ENCODE data around the gene BDH1.
"Not testable (repeated sequence)": the region's sequence is repeated elsewhere in the genome, so short reads cannot be mapped to it uniquely, and the experiment has no call there.

BDH1 gene, protein sequence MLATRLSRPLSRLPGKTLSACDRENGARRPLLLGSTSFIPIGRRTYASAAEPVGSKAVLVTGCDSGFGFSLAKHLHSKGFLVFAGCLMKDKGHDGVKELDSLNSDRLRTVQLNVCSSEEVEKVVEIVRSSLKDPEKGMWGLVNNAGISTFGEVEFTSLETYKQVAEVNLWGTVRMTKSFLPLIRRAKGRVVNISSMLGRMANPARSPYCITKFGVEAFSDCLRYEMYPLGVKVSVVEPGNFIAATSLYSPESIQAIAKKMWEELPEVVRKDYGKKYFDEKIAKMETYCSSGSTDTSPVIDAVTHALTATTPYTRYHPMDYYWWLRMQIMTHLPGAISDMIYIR

DNA sequence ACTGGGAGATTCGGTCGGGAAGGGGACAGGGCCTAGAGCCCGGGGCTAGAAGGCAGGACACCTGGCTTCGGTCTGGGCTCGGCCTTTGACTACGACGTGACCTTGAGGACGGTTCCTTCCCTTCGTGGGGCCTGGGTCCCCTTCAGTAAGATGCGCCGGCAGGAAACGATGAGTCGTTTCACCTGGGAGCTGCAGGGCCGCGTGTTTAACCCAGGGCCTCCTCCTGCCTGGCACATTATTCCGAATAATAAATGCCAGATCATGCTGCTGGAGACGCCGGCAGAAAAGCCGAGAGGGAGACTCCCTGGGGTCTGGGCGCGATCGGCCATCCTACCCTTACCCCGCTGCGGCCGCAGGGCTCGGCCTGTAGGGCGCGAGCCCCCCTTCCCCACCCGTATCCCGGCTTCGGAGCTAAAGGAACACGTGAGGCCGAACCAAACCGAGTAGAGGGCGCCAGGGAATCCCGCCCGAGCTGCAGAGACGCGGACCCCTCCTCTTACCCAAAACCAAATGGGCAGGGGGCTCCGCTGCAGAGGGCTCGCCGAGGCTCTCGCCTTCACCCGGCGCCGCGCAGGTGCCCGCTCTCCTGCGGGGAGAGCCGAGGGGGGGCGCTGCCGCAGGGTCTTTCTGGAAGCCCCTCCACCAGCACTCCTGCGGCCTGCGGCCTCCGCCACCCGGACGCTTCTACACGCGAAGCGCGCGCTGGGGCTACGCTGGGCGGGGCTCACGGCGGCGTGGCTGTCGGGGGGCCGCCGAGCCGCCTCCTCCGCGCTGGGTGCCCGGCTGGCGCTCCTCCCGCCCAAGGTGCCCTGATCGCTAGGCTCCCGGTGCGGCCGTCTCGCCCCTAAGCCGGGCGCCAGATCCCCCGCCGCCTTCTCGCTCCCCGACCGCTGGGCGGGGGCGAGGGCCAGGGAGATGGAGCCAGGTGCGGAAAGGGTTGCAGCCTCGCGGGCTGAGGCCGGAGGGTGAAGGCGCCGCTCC lies at the start of gene BDH1:
Gene BDH1, minus strand, starts transcription at position 688 of the 981 bp plus-strand sequence. CDS start 9,525 bp downstream, outside the sequence.
- Histone ChIP-seq H3K27ac (ENCODE audit: low read length) (peak within 1 kb of the TSS; percentile 97), H3K79me2 (ENCODE audit: insufficient read depth, low read length) (peaks cover 55% of the 10 kb centered on the region), H3K27me3 (ENCODE audit: insufficient read depth, low read length, poor library complexity) (no peaks in the 10 kb centered on the region), H3K9me3 (ENCODE audit: insufficient read depth, low read length, severe bottlenecking) (no peaks in the 10 kb centered on the region), H3K4me1 (ENCODE audit: insufficient read depth, low read length) (peaks cover 28% of the 10 kb centered on the region), H3K4me2 (ENCODE audit: insufficient read depth, low read length) (peak within 1 kb of the TSS; percentile 74), H3K4me3 (ENCODE audit: low read depth in 1 of 2, low read length in 2 of 2) (peak within 1 kb of the TSS; percentile 68 to 80), H4K20me1 (ENCODE audit: insufficient read depth, low read length) (peaks cover 12% of the 10 kb centered on the region), H2AFZ (ENCODE audit: low read depth, low read length) (peak within 1 kb of the TSS; percentile 83), H3K36me3 (ENCODE audit: insufficient read depth, low read length) (peaks cover 17% of the 10 kb centered on the region), H3K9ac (ENCODE audit: low read depth, low read length) (peak within 1 kb of the TSS; percentile 91)
- TF ChIP-seq EZH2 (IDR thresholded peaks at IDR 0.05; ENCODE audit: borderline replicate concordance, low read depth, low read length, severe bottlenecking), result no peak
- TF ChIP-seq, protein P1, sequence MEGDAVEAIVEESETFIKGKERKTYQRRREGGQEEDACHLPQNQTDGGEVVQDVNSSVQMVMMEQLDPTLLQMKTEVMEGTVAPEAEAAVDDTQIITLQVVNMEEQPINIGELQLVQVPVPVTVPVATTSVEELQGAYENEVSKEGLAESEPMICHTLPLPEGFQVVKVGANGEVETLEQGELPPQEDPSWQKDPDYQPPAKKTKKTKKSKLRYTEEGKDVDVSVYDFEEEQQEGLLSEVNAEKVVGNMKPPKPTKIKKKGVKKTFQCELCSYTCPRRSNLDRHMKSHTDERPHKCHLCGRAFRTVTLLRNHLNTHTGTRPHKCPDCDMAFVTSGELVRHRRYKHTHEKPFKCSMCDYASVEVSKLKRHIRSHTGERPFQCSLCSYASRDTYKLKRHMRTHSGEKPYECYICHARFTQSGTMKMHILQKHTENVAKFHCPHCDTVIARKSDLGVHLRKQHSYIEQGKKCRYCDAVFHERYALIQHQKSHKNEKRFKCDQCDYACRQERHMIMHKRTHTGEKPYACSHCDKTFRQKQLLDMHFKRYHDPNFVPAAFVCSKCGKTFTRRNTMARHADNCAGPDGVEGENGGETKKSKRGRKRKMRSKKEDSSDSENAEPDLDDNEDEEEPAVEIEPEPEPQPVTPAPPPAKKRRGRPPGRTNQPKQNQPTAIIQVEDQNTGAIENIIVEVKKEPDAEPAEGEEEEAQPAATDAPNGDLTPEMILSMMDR (IDR thresholded peaks at IDR 0.05; ENCODE audit: borderline replicate concordance, extremely low read depth, low read length, poor library complexity, severe bottlenecking), result peak; percentile 43
- ATAC-seq (ENCODE audit: insufficient read depth, low read depth) (peak; percentile 58), DNase-seq (peak; percentile 84)

DNA sequence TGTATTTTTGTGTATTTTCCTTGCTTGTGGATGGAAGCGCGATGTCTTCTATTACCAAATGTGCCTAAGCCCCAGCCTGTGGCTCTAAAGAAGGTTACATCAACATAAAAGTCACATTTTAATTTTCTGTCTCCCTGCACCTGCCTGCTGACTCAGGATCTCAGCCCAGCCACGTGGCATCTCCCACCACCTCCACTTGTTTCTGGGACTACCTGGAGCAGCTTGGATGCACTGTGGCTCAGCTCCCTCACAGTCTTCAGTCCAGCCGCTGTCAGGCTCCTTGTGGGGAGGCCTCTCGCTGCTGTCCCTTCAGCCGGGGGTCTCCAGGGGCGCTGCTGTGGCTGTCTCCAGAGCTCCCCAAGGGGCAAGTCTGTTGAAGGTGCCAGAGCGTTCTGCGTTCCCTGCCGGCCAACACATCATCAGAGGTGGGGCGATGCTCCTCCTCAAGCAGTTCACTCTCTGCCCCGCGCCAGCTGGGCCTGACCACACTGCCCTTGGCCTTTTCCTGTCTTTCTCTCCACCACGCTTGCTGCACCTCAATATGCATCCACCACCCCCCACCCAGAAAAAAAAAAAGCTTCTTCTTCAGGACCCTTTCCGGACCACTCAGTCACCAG lies 47.7 kb upstream of the BDH1 start:
- Histone ChIP-seq H4K20me1 (ENCODE audit: insufficient read depth, low read length) (no peaks in the 10 kb centered on the region), H3K9ac (ENCODE audit: low read depth, low read length) (no peak overlapping the region), H3K9me3 (ENCODE audit: insufficient read depth, low read length, severe bottlenecking) (no peaks in the 10 kb centered on the region), H3K79me2 (ENCODE audit: insufficient read depth, low read length) (no peaks in the 10 kb centered on the region), H3K27ac (ENCODE audit: low read length) (no peak overlapping the region), H3K27me3 (ENCODE audit: insufficient read depth, low read length, poor library complexity) (no peaks in the 10 kb centered on the region), H3K4me1 (ENCODE audit: insufficient read depth, low read length) (peaks cover 9% of the 10 kb centered on the region), H3K4me2 (ENCODE audit: insufficient read depth, low read length) (no peak overlapping the region), H2AFZ (ENCODE audit: low read depth, low read length) (no peak overlapping the region), H3K4me3 (ENCODE audit: low read depth in 1 of 2, low read length in 2 of 2) (no peak overlapping the region), H3K36me3 (ENCODE audit: insufficient read depth, low read length) (peaks cover 19% of the 10 kb centered on the region)
- ATAC-seq (ENCODE audit: insufficient read depth, low read depth) (no peak), DNase-seq (no peak)
- TF ChIP-seq, protein P1 (IDR thresholded peaks at IDR 0.05; ENCODE audit: borderline replicate concordance, extremely low read depth, low read length, poor library complexity, severe bottlenecking), result no peak
- no peak for TF ChIP-seq EZH2 (IDR thresholded peaks at IDR 0.05; ENCODE audit: borderline replicate concordance, low read depth, low read length, severe bottlenecking)

DNA sequence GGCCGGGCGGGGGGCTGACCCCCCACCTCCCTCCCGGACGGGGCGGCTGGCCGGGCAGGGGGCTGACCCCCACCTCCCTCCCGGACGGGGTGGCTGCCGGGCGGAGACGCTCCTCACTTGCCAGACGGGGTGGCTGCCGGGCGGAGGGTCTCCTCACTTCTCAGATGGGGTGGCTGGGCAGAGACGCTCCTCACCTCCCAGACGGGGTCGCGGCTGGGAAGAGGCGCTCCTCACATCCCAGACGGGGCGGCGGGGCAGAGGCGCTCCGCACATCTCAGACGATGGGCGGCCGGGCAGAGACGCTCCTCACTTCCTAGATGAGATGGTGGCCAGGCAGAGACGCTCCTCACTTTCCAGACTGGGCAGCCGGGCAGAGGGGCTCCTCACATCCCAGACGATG lies 46.6 kb upstream of the BDH1 start:
- not testable (repeated sequence) for H3K4me3 ChIP-seq (ENCODE audit: low read depth in 1 of 2, low read length in 2 of 2); H3K79me2 ChIP-seq (ENCODE audit: insufficient read depth, low read length); H3K27ac ChIP-seq (ENCODE audit: low read length); ATAC-seq (ENCODE audit: insufficient read depth, low read depth); H4K20me1 ChIP-seq (ENCODE audit: insufficient read depth, low read length); H3K36me3 ChIP-seq (ENCODE audit: insufficient read depth, low read length); H2AFZ ChIP-seq (ENCODE audit: low read depth, low read length); H3K9me3 ChIP-seq (ENCODE audit: insufficient read depth, low read length, severe bottlenecking); DNase-seq; H3K4me2 ChIP-seq (ENCODE audit: insufficient read depth, low read length); H3K4me1 ChIP-seq (ENCODE audit: insufficient read depth, low read length); H3K27me3 ChIP-seq (ENCODE audit: insufficient read depth, low read length, poor library complexity); H3K9ac ChIP-seq (ENCODE audit: low read depth, low read length)

DNA sequence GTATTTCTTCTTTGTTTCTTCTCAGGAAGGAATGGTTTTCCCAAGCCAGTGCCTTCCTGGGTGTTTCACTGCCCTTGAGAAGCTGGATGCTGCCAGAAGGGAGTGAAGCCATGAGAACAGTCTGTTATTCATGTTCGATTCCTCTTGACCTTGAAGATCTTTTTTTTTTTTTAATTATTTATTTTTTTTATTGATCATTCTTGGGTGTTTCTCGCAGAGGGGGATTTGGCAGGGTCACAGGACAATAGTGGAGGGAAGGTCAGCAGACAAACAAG lies 45.7 kb upstream of the BDH1 start:
- H3K9me3 ChIP-seq (ENCODE audit: insufficient read depth, low read length, severe bottlenecking); H2AFZ ChIP-seq (ENCODE audit: low read depth, low read length); H3K27ac ChIP-seq (ENCODE audit: low read length); H3K9ac ChIP-seq (ENCODE audit: low read depth, low read length); H3K79me2 ChIP-seq (ENCODE audit: insufficient read depth, low read length); ATAC-seq (ENCODE audit: insufficient read depth, low read depth); H3K4me3 ChIP-seq (ENCODE audit: low read depth in 1 of 2, low read length in 2 of 2); H3K4me2 ChIP-seq (ENCODE audit: insufficient read depth, low read length); DNase-seq; H4K20me1 ChIP-seq (ENCODE audit: insufficient read depth, low read length); H3K36me3 ChIP-seq (ENCODE audit: insufficient read depth, low read length); H3K4me1 ChIP-seq (ENCODE audit: insufficient read depth, low read length); H3K27me3 ChIP-seq (ENCODE audit: insufficient read depth, low read length, poor library complexity): not testable (repeated sequence)

Measured in DND-41 (cell line).